Trophoblast cell (in vitro differentiated cells and primary cell): ENCODE results near the gene MST1.

ENCODE experiments used
- DNase-seq, 2 donors: peaks; one replicate each; pipeline ENCODE4 v3.0.0-alpha.2; 2016
- H2AFZ ChIP-seq: 2 replicates; pipeline ENCODE4 v1.6.1; 2013; ENCODE audit warnings: low read length, moderate library complexity, mild to moderate bottlenecking; ENCODE audit not compliant: insufficient read depth, poor library complexity
- H2AK5ac ChIP-seq: 2 replicates; pipeline ENCODE4 v1.6.1; 2013; ENCODE audit warnings: mild to moderate bottlenecking, low read length
- H2BK120ac ChIP-seq: 2 replicates; pipeline ENCODE4 v1.6.1; 2013; ENCODE audit warnings: low read length, mild to moderate bottlenecking, moderate library complexity; ENCODE audit not compliant: insufficient read depth, poor library complexity
- H2BK12ac ChIP-seq: 2 replicates; pipeline ENCODE4 v1.6.1; 2013; ENCODE audit warnings: mild to moderate bottlenecking, low read length, moderate library complexity
- H2BK5ac ChIP-seq: 2 replicates; pipeline ENCODE4 v1.6.1; 2013; ENCODE audit warnings: low read length, low read depth, moderate library complexity, mild to moderate bottlenecking; ENCODE audit not compliant: poor library complexity
- H3K14ac ChIP-seq: 2 replicates; pipeline ENCODE4 v1.6.1; 2013; ENCODE audit warnings: mild to moderate bottlenecking, low read length
- H3K18ac ChIP-seq: 2 replicates; pipeline ENCODE4 v1.6.1; 2013; ENCODE audit warnings: mild to moderate bottlenecking, low read length
- H3K23ac ChIP-seq: 2 replicates; pipeline ENCODE4 v1.6.1; 2013; ENCODE audit warnings: low read length
- H3K27ac ChIP-seq: 2 replicates; pipeline ENCODE4 v1.5.1; 2013; ENCODE audit warnings: low read depth, mild to moderate bottlenecking, inconsistent platforms, low read length, moderate library complexity
- H3K27me3 ChIP-seq: 2 replicates; pipeline ENCODE4 v1.6.1; 2013; ENCODE audit warnings: inconsistent platforms, mild to moderate bottlenecking, low read length, moderate library complexity; ENCODE audit not compliant: insufficient read depth
- H3K36me3 ChIP-seq, 2 experiments: 1 replicate in 1 of 2; 2 replicates in 1 of 2; pipeline ENCODE4 v1.6.1; 2013; ENCODE audit warnings: low read length in 2 of 2, mild to moderate bottlenecking in 2 of 2, moderate library complexity in 1 of 2; ENCODE audit not compliant: insufficient read depth in 2 of 2, control insufficient read depth in 1 of 2
- H3K4ac ChIP-seq: 2 replicates; pipeline ENCODE4 v1.6.1; 2013; ENCODE audit warnings: low read depth, mild to moderate bottlenecking, low read length, moderate library complexity
- H3K4me1 ChIP-seq, 2 experiments: 1 replicate in 1 of 2; 2 replicates in 1 of 2; pipeline ENCODE4 v1.6.1; 2013; ENCODE audit warnings: low read length in 2 of 2, mild to moderate bottlenecking in 2 of 2, moderate library complexity in 1 of 2; ENCODE audit not compliant: insufficient read depth in 2 of 2, control insufficient read depth in 1 of 2
- H3K4me2 ChIP-seq: 2 replicates; pipeline ENCODE4 v1.6.1; 2013; ENCODE audit warnings: inconsistent platforms, mild to moderate bottlenecking, low read length, moderate library complexity
- H3K4me3 ChIP-seq: 2 replicates; pipeline ENCODE4 v1.5.1; 2013; ENCODE audit warnings: mild to moderate bottlenecking, low read depth, low read length, inconsistent platforms
- H3K79me1 ChIP-seq: one replicate; pipeline ENCODE4 v1.6.1; 2013; ENCODE audit warnings: low read length
- H3K79me2 ChIP-seq: 2 replicates; pipeline ENCODE4 v1.6.1; 2013; ENCODE audit warnings: low read length, mild to moderate bottlenecking; ENCODE audit not compliant: control insufficient read depth, insufficient read depth, poor library complexity
- H3K9ac ChIP-seq: 2 replicates; pipeline ENCODE4 v1.6.1; 2013; ENCODE audit warnings: mild to moderate bottlenecking, low read length
- H3K9me3 ChIP-seq: 2 replicates; pipeline ENCODE4 v1.6.1; 2013; ENCODE audit warnings: low read depth, mild to moderate bottlenecking, control low read depth, inconsistent platforms, low read length; ENCODE audit not compliant: insufficient read depth
- H4K12ac ChIP-seq: 2 replicates; pipeline ENCODE4 v1.6.1; 2013; ENCODE audit warnings: low read depth, mild to moderate bottlenecking, low read length, moderate library complexity
- H4K8ac ChIP-seq: 2 replicates; pipeline ENCODE4 v1.6.1; 2013; ENCODE audit warnings: low read depth, mild to moderate bottlenecking, low read length, moderate library complexity
- H4K91ac ChIP-seq: one replicate; pipeline ENCODE4 v1.6.1; 2013; ENCODE audit warnings: low read depth, mild to moderate bottlenecking, low read length, moderate library complexity
- WGBS: extraction: QIAGEN DNeasy Blood & Tissue Kit; methylation state at CpG from one replicate; pipeline ENCODE4 v1.1.7; 2013; ENCODE audit warnings: missing lambda C conversion rate; ENCODE audit not compliant: insufficient read length, insufficient coverage; ENCODE audit errors: extremely low coverage; 5-methylcytosine and 5-hydroxymethylcytosine counted together

MST1 gene

DNA sequence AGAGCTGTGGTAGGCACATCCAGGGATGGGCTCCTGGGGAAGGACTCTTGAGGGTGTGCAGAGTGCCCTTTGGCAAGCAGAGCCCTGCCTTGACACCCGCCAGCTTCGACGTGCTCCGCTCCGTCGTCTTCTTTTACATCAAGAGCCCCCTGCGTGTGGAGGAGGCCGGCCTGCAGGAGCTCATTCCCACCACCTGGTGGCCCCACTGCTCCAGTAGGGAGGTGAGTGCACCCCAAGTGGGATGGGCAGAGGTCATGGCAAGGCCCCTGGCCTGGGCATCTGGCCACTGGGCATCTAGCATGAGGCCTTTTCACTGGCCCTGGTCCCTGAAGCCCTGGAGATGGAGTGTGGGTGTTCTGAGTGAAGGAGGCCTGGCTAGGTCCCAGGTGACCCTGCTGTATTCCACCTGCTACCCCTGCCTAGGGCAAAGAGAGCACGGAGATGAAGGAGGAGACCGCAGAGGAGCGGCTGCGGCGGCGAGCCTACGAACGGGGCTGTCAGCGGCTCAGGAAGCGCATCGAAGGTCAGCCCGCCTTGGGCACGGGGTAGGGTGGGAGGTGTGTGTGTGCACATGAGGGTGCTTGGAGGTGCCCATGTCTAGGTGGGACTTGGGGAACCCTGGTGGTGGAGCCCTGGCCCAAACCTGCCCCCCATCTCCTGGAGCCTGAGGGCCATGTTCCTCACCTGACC lies 12.3 kb upstream of the MST1 start:
- Histone ChIP-seq H3K36me3 (peaks cover 59 to 76% of the 10 kb centered on the region in 2 experiments), H3K23ac (no peak overlapping the region), H3K79me2 (no peaks in the 10 kb centered on the region), H2BK120ac (no peak overlapping the region), H4K12ac (no peak overlapping the region), H3K9ac (peak overlapping the region; percentile 41), H2AFZ (no peak overlapping the region), H2BK12ac (no peak overlapping the region), H3K9me3 (no peaks in the 10 kb centered on the region), H3K4ac (no peak overlapping the region), H3K27me3 (no peaks in the 10 kb centered on the region), H4K91ac (no peak overlapping the region), H3K4me2 (no peak overlapping the region), H3K18ac (no peak overlapping the region), H3K14ac (no peak overlapping the region), H3K27ac (no peak overlapping the region), H3K79me1 (no peaks in the 10 kb centered on the region), H2AK5ac (no peak overlapping the region), H2BK5ac (no peak overlapping the region), H4K8ac (no peak overlapping the region), H3K4me1 (peaks cover 2 to 5% of the 10 kb centered on the region in 2 experiments), H3K4me3 (no peak overlapping the region)
- no peak for DNase-seq
- no CpG with 5 or more reads among the region's 21 CpGs for WGBS

DNA sequence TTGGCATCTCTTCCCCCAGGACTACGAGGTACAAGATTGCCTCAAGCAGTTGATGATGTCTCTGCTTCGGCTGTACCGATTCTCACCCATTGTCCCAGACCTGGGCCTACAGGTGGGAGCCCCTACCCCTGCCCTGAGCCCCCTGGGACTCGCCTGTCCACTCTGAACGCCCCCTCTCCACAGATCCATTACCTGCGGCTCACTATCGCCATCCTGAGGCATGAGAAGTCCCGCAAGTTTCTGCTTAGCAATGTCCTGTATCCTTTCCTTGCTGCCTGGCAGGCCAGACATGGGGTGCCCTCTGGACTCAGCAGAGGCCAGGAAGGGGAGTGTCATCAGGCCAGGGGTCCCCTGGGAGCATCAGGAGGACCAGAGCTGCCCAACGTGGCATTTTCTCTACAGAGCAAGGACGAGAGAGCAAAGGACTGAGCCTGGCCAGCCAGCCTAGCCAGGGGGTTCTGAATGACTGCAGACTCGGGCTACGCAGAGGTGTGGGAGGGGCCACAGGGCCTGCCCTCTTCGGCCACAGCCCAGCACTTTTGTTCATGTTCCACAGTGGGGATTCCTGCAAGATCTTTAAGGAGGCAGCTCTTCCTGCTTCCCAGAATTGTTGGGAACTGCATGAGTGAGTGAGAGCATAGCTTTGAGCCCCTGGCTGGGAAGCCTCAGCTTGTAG lies 11.3 kb upstream of the MST1 start:
- H3K9me3 ChIP-seq: no peaks in the 10 kb centered on the region
- H4K91ac ChIP-seq: no peak overlapping the region
- H2AK5ac ChIP-seq: no peak overlapping the region
- H2BK5ac ChIP-seq: no peak overlapping the region
- WGBS: no CpG with 5 or more reads among the region's 13 CpGs
- H4K8ac ChIP-seq: no peak overlapping the region
- no peak overlapping the region for H3K27ac ChIP-seq
- H3K4me3 ChIP-seq: no peak overlapping the region
- no peak overlapping the region for H2BK120ac ChIP-seq
- H3K79me2 ChIP-seq: no peaks in the 10 kb centered on the region
- no peak overlapping the region for H3K23ac ChIP-seq
- no peak overlapping the region for H4K12ac ChIP-seq
- H3K4ac ChIP-seq: no peak overlapping the region
- no peak overlapping the region for H3K18ac ChIP-seq
- H2BK12ac ChIP-seq: no peak overlapping the region
- H3K4me1 ChIP-seq: peaks cover 2 to 5% of the 10 kb centered on the region in 2 experiments
- H3K14ac ChIP-seq: no peak overlapping the region
- H3K4me2 ChIP-seq: no peak overlapping the region
- DNase-seq: no peak
- H3K79me1 ChIP-seq: no peaks in the 10 kb centered on the region
- H2AFZ ChIP-seq: no peak overlapping the region
- peaks cover 55 to 69% of the 10 kb centered on the region in 2 experiments for H3K36me3 ChIP-seq
- no peaks in the 10 kb centered on the region for H3K27me3 ChIP-seq
- no peak overlapping the region for H3K9ac ChIP-seq

- Histone ChIP-seq H2BK12ac (no peak overlapping the region), H4K12ac (no peak overlapping the region), H3K9ac (no peak overlapping the region), H2AFZ (no peak overlapping the region), H2BK5ac (no peak overlapping the region), H3K4ac (no peak overlapping the region), H3K27ac (no peak overlapping the region), H3K4me2 (no peak overlapping the region), H3K79me2 (no peaks in the 10 kb centered on the region), H4K91ac (no peak overlapping the region), H3K4me3 (no peak overlapping the region), H4K8ac (no peak overlapping the region), H3K79me1 (no peaks in the 10 kb centered on the region), H3K18ac (no peak overlapping the region), H3K23ac (no peak overlapping the region), H2AK5ac (no peak overlapping the region), H3K27me3 (no peaks in the 10 kb centered on the region), H3K4me1 (peaks cover 2 to 5% of the 10 kb centered on the region in 2 experiments), H2BK120ac (no peak overlapping the region), H3K14ac (no peak overlapping the region), H3K36me3 (peaks cover 49 to 63% of the 10 kb centered on the region in 2 experiments), H3K9me3 (no peaks in the 10 kb centered on the region)
- no CpG with 5 or more reads among the region's 8 CpGs for WGBS
- no peak for DNase-seq
Measured at GRCh38 chr3:49700014-49700413, 10.7 kb upstream of the MST1 start.

- Histone ChIP-seq H3K4me3 (no peak overlapping the region), H3K4ac (no peak overlapping the region), H2BK5ac (no peak overlapping the region), H4K91ac (no peak overlapping the region), H3K79me1 (no peaks in the 10 kb centered on the region), H3K14ac (no peak overlapping the region), H3K27ac (no peak overlapping the region), H2BK12ac (no peak overlapping the region), H3K4me2 (no peak overlapping the region), H4K12ac (no peak overlapping the region), H4K8ac (no peak overlapping the region), H3K18ac (no peak overlapping the region), H3K9me3 (peaks cover under 1% of the 10 kb centered on the region), H3K36me3 (peaks cover 43 to 57% of the 10 kb centered on the region in 2 experiments), H3K9ac (no peak overlapping the region), H3K4me1 (peaks cover 2 to 5% of the 10 kb centered on the region in 2 experiments), H2AK5ac (no peak overlapping the region), H3K23ac (no peak overlapping the region), H2AFZ (no peak overlapping the region), H3K27me3 (no peaks in the 10 kb centered on the region), H2BK120ac (no peak overlapping the region), H3K79me2 (no peaks in the 10 kb centered on the region)
- DNase-seq: no peak
- WGBS: no CpG with 5 or more reads among the region's 16 CpGs
Measured at GRCh38 chr3:49699281-49699979, 10.2 kb upstream of the MST1 start.
